Esophagus muscularis mucosa (tissue), 3 donors: ENCODE data around the gene AATF.

Experiments
- CTCF ChIP-seq, 3 experiments: fragments of 200-600 bp in 2 of 3; fragments of 450-650 bp in 1 of 3; sonication (generic) in 2 of 3; IDR thresholded peaks; one replicate each; pipeline ENCODE4 v1.5.1; 2017 to 2019; ENCODE audit warnings: antibody characterized with exemption in 3 of 3, mild to moderate bottlenecking in 2 of 3, moderate library complexity in 1 of 3
- POLR2A ChIP-seq: fragments of 450-650 bp; IDR thresholded peaks from one replicate; pipeline ENCODE4 v1.6.1; 2017; ENCODE audit warnings: antibody characterized with exemption, moderate library complexity, mild to moderate bottlenecking, low read depth
- POLR2AphosphoS5 ChIP-seq, 2 donors: sonication (generic); formaldehyde crosslinking; IDR thresholded peaks; one replicate each; pipeline ENCODE4 v1.6.1; 2017; ENCODE audit warnings: antibody characterized with exemption in 2 of 2

DNA sequence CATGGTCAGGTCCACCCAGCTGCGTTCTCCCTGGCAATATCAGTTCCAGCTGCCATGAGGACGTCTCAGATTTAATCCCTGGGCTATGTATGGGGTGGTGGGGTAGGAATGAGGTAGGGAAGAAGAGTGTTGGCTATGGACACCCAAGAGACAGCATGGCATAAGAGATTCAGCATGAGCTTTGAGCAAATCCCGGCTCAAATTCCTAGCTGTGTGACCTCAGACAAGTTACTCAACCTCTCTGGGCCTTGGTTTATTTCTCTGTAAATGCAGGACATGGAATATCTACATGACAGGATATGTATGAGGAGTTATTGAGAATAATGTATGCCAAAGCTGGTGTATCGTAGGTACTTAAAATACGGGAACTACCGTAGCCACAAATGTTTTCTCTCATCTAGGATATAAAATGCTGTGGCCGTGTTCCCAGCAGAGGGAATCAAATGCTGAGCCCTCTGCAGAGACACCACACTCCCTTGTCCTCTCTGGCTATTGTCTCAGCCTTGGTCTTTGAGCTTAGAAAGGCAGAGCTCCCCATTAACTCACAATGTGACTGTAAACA lies 29.3 kb upstream of the AATF start:
- TF ChIP-seq CTCF (IDR thresholded peaks at IDR 0.05) (no peak), POLR2AphosphoS5 (IDR thresholded peaks at IDR 0.05) (no peak), POLR2A (no peak)
